Esophagus squamous epithelium (tissue), 4 donors: Measurements from ENCODE around the gene TMEM238.

Experiments used
- CTCF ChIP-seq, 6 experiments: fragments of 450-650 bp in 4 of 6; fragments of 200-600 bp in 2 of 6; sonication (generic) in 2 of 6; IDR thresholded peaks; one replicate each; pipeline ENCODE4 v1.5.1; 2016 to 2019; ENCODE audit warnings: antibody characterized with exemption in 6 of 6, mild to moderate bottlenecking in 4 of 6, moderate library complexity in 4 of 6
- POLR2A ChIP-seq, 4 donors: fragments of 450-650 bp; IDR thresholded peaks; one replicate each; pipeline ENCODE4 v1.6.1; 2017; ENCODE audit warnings: antibody characterized with exemption in 4 of 4, mild to moderate bottlenecking in 4 of 4, moderate library complexity in 3 of 4

- no peak for TF ChIP-seq CTCF (IDR thresholded peaks at IDR 0.05)
- no peak for TF ChIP-seq POLR2A (IDR thresholded peaks at IDR 0.05)
These were observed 14.3 kb upstream of the TMEM238 start for GRCh38 chr19:55398200-55398925.
